ENCODE results near the gene CCDC28B. TPM values are rescaled to one million over a fixed set of nuclear protein-coding genes. Genes with fewer than 3 reads are reported as not detected.
A peak's percentile ranks its signal among the peaks of the same experiment; 100 is the strongest.

Gene CCDC28B
- total RNA-seq, 2 experiments from 2014 or later = 27.0 to 27.7 TPM

- POLR2A ChIA-PET = interaction anchor here (0.6 to 1.5 kb wide), 7 partner anchors 8 to 36 kb away, joined by 3 to 9 read pairs (median 4); partner anchors contain the start of gene LCK
- H3K27me3 Mint-ChIP-seq = no peaks in the 10 kb centered on the region
- no peak for ATAC-seq
- H3K4me3 Mint-ChIP-seq = no peak overlapping the region
- peaks cover 23% of the 10 kb centered on the region for H3K36me3 Mint-ChIP-seq (ENCODE audit: low read depth)
- intact Hi-C loops (cut with micrococcal nuclease) = no loop called here
- DNase-seq = no peak
- TF ChIP-seq CTCF (IDR thresholded peaks at IDR 0.05) = no peak
- H3K9me3 Mint-ChIP-seq = no peaks in the 10 kb centered on the region
- CTCF ChIA-PET = interaction anchor here (1.6 to 1.8 kb wide), 2 partner anchors 9 to 16 kb away, joined by 6 to 8 read pairs; partner anchors contain the start of gene FAM167B
- no peak overlapping the region for H3K27ac Mint-ChIP-seq
- H3K4me1 Mint-ChIP-seq (ENCODE audit: low read depth) = no peaks in the 10 kb centered on the region
Measured at GRCh38 chr1:32231843-32232432, 31.5 kb downstream of the CCDC28B start.

- Mint-ChIP-seq H3K9me3 (no peaks in the 10 kb centered on the region), H3K4me1 (ENCODE audit: low read depth) (no peaks in the 10 kb centered on the region), H3K4me3 (no peak overlapping the region), H3K27me3 (no peaks in the 10 kb centered on the region), H3K27ac (no peak overlapping the region), H3K36me3 (ENCODE audit: low read depth) (peaks cover 20% of the 10 kb centered on the region)
- ChIA-PET POLR2A (interaction anchor here (1.1 to 1.4 kb wide), 3 partner anchors 10 to 22 kb away, joined by 3 to 4 read pairs (median 4); no protein-coding TSS in a partner anchor), CTCF (interaction anchor here (1.6 to 1.8 kb wide), 2 partner anchors 8 to 15 kb away, joined by 6 to 8 read pairs; partner anchors contain the start of gene FAM167B)
- intact Hi-C loops (cut with micrococcal nuclease) = no loop called here
- DNase-seq (no peak), ATAC-seq (no peak)
- TF ChIP-seq CTCF (IDR thresholded peaks at IDR 0.05) = no peak
Measured at GRCh38 chr1:32232558-32233304, 32.3 kb downstream of the CCDC28B start.

GRCh38 chr1:32234792-32235191, 34.4 kb downstream of the CCDC28B start:
- H3K4me3 Mint-ChIP-seq = no peak overlapping the region
- H3K9me3 Mint-ChIP-seq = no peaks in the 10 kb centered on the region
- ChIA-PET CTCF (interaction anchor here (0.8 to 1.2 kb wide), 3 partner anchors 15 to 101 kb away, joined by 3 to 4 read pairs (median 3); partner anchors contain the start of gene MARCKSL1), POLR2A (no interaction called here)
- H3K27me3 Mint-ChIP-seq = no peaks in the 10 kb centered on the region
- H3K27ac Mint-ChIP-seq = no peak overlapping the region
- DNase-seq (no peak), ATAC-seq (no peak)
- H3K4me1 Mint-ChIP-seq (ENCODE audit: low read depth) = no peaks in the 10 kb centered on the region
- TF ChIP-seq CTCF (IDR thresholded peaks at IDR 0.05) = no peak
- peaks cover 6% of the 10 kb centered on the region for H3K36me3 Mint-ChIP-seq (ENCODE audit: low read depth)
- intact Hi-C loops (cut with micrococcal nuclease) = no loop called here

- POLR2A ChIA-PET = interaction anchor here (0.6 to 5.4 kb wide), 11 partner anchors 8 to 305 kb away, joined by 3 to 84 read pairs (median 4); partner anchors contain the start of genes LCK and MARCKSL1
- CTCF ChIA-PET = interaction anchor here (3.3 to 4.3 kb wide), 3 partner anchors 11 to 24 kb away, joined by 14 to 56 read pairs (median 28); partner anchors contain the start of genes FAM167B and LCK
- H3K36me3 Mint-ChIP-seq (ENCODE audit: low read depth) = peaks cover 2% of the 10 kb centered on the region
- no peak overlapping the region for H3K27ac Mint-ChIP-seq
- no peaks in the 10 kb centered on the region for H3K9me3 Mint-ChIP-seq
- H3K27me3 Mint-ChIP-seq = no peaks in the 10 kb centered on the region
- intact Hi-C loops (cut with micrococcal nuclease) = no loop called here
- ATAC-seq (no peak), DNase-seq (no peak)
- H3K4me1 Mint-ChIP-seq (ENCODE audit: low read depth) = peaks cover 17% of the 10 kb centered on the region
- TF ChIP-seq CTCF (IDR thresholded peaks at IDR 0.05) = no peak
- H3K4me3 Mint-ChIP-seq = peak overlapping the region; percentile 80
Measured at GRCh38 chr1:32239337-32239736, 38.9 kb downstream of the CCDC28B start.
